Osteoblast (primary cell): ENCODE results near the gene MRPL23. TPM values are rescaled to one million over a fixed set of nuclear protein-coding genes. Genes with fewer than 3 reads are reported as not detected.
"Not testable (repeated sequence)": the region's sequence is repeated elsewhere in the genome, so short reads cannot be mapped to it uniquely, and the experiment has no call there.

Source experiments
- DNase-seq: peaks from one replicate; pipeline ENCODE4 v3.0.0; 2011; ENCODE audit warnings: low spot score, mixed read lengths; ENCODE audit not compliant: insufficient read length; ENCODE audit errors: missing footprints
- H2AFZ ChIP-seq: 2 replicates; pipeline ENCODE4 v1.6.0; 2011; ENCODE audit warnings: mild to moderate bottlenecking, low read length
- H3K27ac ChIP-seq: 2 replicates; pipeline ENCODE4 v1.5.1; 2011; ENCODE audit warnings: mild to moderate bottlenecking, low read depth, low read length, moderate library complexity
- H3K27me3 ChIP-seq: 2 replicates; pipeline ENCODE4 v1.6.0; 2012; ENCODE audit warnings: mild to moderate bottlenecking, control low read depth, inconsistent platforms, low read length, moderate library complexity; ENCODE audit not compliant: insufficient read depth
- H3K36me3 ChIP-seq: 2 replicates; pipeline ENCODE4 v1.5.1; 2011; ENCODE audit warnings: mild to moderate bottlenecking, low read length, control low read depth, moderate library complexity; ENCODE audit not compliant: insufficient read depth
- H3K4me1 ChIP-seq: 2 replicates; pipeline ENCODE4 v1.5.1; 2011; ENCODE audit warnings: mild to moderate bottlenecking, low read length, control low read depth, moderate library complexity; ENCODE audit not compliant: insufficient read depth
- H3K4me2 ChIP-seq: 2 replicates; pipeline ENCODE4 v1.6.0; 2011; ENCODE audit warnings: mild to moderate bottlenecking, low read length; ENCODE audit not compliant: insufficient read depth
- H3K4me3 ChIP-seq: fragments of 200-600 bp; sonication (generic); 3 replicates; pipeline ENCODE4 v1.5.1; 2012; ENCODE audit warnings: mild to moderate bottlenecking, low read length, inconsistent platforms; ENCODE audit not compliant: insufficient read depth
- H3K79me2 ChIP-seq: 2 replicates; pipeline ENCODE4 v1.6.0; 2012; ENCODE audit warnings: mild to moderate bottlenecking, low read length, control low read depth, inconsistent platforms; ENCODE audit not compliant: insufficient read depth
- H3K9me3 ChIP-seq: 2 replicates; pipeline ENCODE4 v1.5.1; 2011; ENCODE audit warnings: low read depth, low read length, control low read depth
- H4K20me1 ChIP-seq: 2 replicates; pipeline ENCODE4 v1.6.0; 2012; ENCODE audit warnings: mild to moderate bottlenecking, low read length, control low read depth; ENCODE audit not compliant: insufficient read depth
- CTCF ChIP-seq: IDR thresholded peaks from 2 replicates; pipeline ENCODE4 v1.5.1; 2011; ENCODE audit warnings: mild to moderate bottlenecking, low read depth, low read length, moderate library complexity; ENCODE audit errors: extremely low read depth
- total RNA-seq: library from RNA; depleted of rRNA; stranded (reverse); fragments of >200 nt; gene quantifications from 2 replicates; pipeline ENCODE4 v1.2.3, GENCODE V29; 2012

The MRPL23 gene
- total RNA-seq, 1 donor = 94.5 TPM

GRCh38 chr11:1938343-1939005 is 8.7 kb upstream of the MRPL23 start:
- H3K27me3 ChIP-seq = no peaks in the 10 kb centered on the region
- no peak for TF ChIP-seq CTCF
- no peak overlapping the region for H3K4me2 ChIP-seq
- H3K9me3 ChIP-seq = no peaks in the 10 kb centered on the region
- peak; percentile 41 for DNase-seq
- no peaks in the 10 kb centered on the region for H3K36me3 ChIP-seq
- H3K27ac ChIP-seq = no peak overlapping the region
- H2AFZ ChIP-seq = no peak overlapping the region
- H4K20me1 ChIP-seq = no peaks in the 10 kb centered on the region
- no peak overlapping the region for H3K4me3 ChIP-seq
- H3K79me2 ChIP-seq = no peaks in the 10 kb centered on the region
- peaks cover 1% of the 10 kb centered on the region for H3K4me1 ChIP-seq

- no peaks in the 10 kb centered on the region for H3K27me3 ChIP-seq
- H2AFZ ChIP-seq = no peak overlapping the region
- TF ChIP-seq CTCF = no peak
- no peak overlapping the region for H3K27ac ChIP-seq
- DNase-seq = peak; percentile 90
- H3K4me1 ChIP-seq = peaks cover 7% of the 10 kb centered on the region
- H3K4me3 ChIP-seq = no peak overlapping the region
- no peaks in the 10 kb centered on the region for H4K20me1 ChIP-seq
- no peaks in the 10 kb centered on the region for H3K36me3 ChIP-seq
- H3K9me3 ChIP-seq = no peaks in the 10 kb centered on the region
- H3K4me2 ChIP-seq = no peak overlapping the region
- no peaks in the 10 kb centered on the region for H3K79me2 ChIP-seq
These were observed 8.0 kb upstream of the MRPL23 start for GRCh38 chr11:1939006-1939625.

- DNase-seq, H3K36me3 ChIP-seq, H3K4me2 ChIP-seq, H2AFZ ChIP-seq, H3K79me2 ChIP-seq, H3K27me3 ChIP-seq, H3K4me3 ChIP-seq, H4K20me1 ChIP-seq, H3K27ac ChIP-seq, H3K9me3 ChIP-seq: not testable (repeated sequence)
- peaks cover 10% of the 10 kb centered on the region for H3K4me1 ChIP-seq
These were observed 7.3 kb upstream of the MRPL23 start for GRCh38 chr11:1939788-1940187.

- TF ChIP-seq CTCF = no peak
- peak; percentile 27 for DNase-seq
- no peak overlapping the region for H3K4me3 ChIP-seq
- H3K4me1 ChIP-seq = peaks cover 10% of the 10 kb centered on the region
- no peak overlapping the region for H3K27ac ChIP-seq
- no peaks in the 10 kb centered on the region for H3K36me3 ChIP-seq
- H2AFZ ChIP-seq = no peak overlapping the region
- H3K79me2 ChIP-seq = no peaks in the 10 kb centered on the region
- no peaks in the 10 kb centered on the region for H4K20me1 ChIP-seq
- H3K9me3 ChIP-seq = no peaks in the 10 kb centered on the region
- H3K4me2 ChIP-seq = no peak overlapping the region
- H3K27me3 ChIP-seq = no peaks in the 10 kb centered on the region
These were observed 4.4 kb upstream of the MRPL23 start for GRCh38 chr11:1942558-1943260.
